HG03521 (cell line): ENCODE data around the gene DEDD.
"Not testable (repeated sequence)": the region's sequence is repeated elsewhere in the genome, so short reads cannot be mapped to it uniquely, and the experiment has no call there.

Experiments
- ATAC-seq: cut with Tn5 transposase; IDR thresholded peaks from one replicate; pipeline ENCODE4 v1.9.1; 2021; ENCODE audit warnings: mild to moderate bottlenecking, moderate library complexity; ENCODE audit not compliant: unreplicated experiment

The DEDD gene

GRCh38 chr1:161130266-161130665 is 2.2 kb downstream of the DEDD start:
- ATAC-seq: no peak

- ATAC-seq: no peak
Observed at GRCh38 chr1:161128591-161129420, 3.7 kb downstream of the DEDD start.

- no peak for ATAC-seq
Observed at GRCh38 chr1:161127649-161128048, 4.8 kb downstream of the DEDD start.

GRCh38 chr1:161122967-161123366 is 9.5 kb downstream of the DEDD start:
- ATAC-seq: no peak

- no peak for ATAC-seq
Observed at GRCh38 chr1:161121834-161122233, 10.6 kb downstream of the DEDD start.

- ATAC-seq: no peak
Observed at GRCh38 chr1:161121042-161121650, 11.3 kb downstream of the DEDD start.

- ATAC-seq: peak; percentile 47
Observed at GRCh38 chr1:161119092-161119903, 13.2 kb downstream of the DEDD start.

- ATAC-seq: peak; percentile 73
Observed at GRCh38 chr1:161117759-161118581, 14.5 kb downstream of the DEDD start, which contains the start of the genes NIT1 and PFDN2. NIT1 (plus strand) TSS chr1:161118105; CDS start chr1:161118177, 72 bp downstream. PFDN2 (minus strand) TSS chr1:161118037; CDS start chr1:161118026, 11 bp downstream.

GRCh38 chr1:161115961-161116360 is 16.5 kb downstream of the DEDD start:
- ATAC-seq: not testable (repeated sequence)

- no peak for ATAC-seq
Observed at GRCh38 chr1:161115132-161115711, 17.2 kb downstream of the DEDD start.

- ATAC-seq: no peak
Observed at GRCh38 chr1:161114556-161114955, 17.9 kb downstream of the DEDD start.

- ATAC-seq: no peak
Observed at GRCh38 chr1:161113915-161114314, 18.6 kb downstream of the DEDD start.

GRCh38 chr1:161111527-161111926 is 20.9 kb downstream of the DEDD start:
- ATAC-seq: no peak

- no peak for ATAC-seq
Observed at GRCh38 chr1:161111117-161111516, 21.4 kb downstream of the DEDD start.

GRCh38 chr1:161106431-161106830 is 26.0 kb downstream of the DEDD start:
- no peak for ATAC-seq

- no peak for ATAC-seq
Observed at GRCh38 chr1:161100556-161100955, 31.9 kb downstream of the DEDD start.

GRCh38 chr1:161099090-161099802 is 33.2 kb downstream of the DEDD start:
- no peak for ATAC-seq

GRCh38 chr1:161098210-161099068 is 34.0 kb downstream of the DEDD start, which contains the start of gene KLHDC9:
KLHDC9 (plus strand) TSS chr1:161098361; CDS start chr1:161098536, 175 bp downstream.
- ATAC-seq: peak; percentile 55
